GM06990 (cell line): ENCODE results near the gene MLLT3.

ENCODE experiments used
- DNase-seq: peaks from one replicate; pipeline ENCODE4 v3.0.0-alpha.2; 2011; ENCODE audit not compliant: insufficient read length; ENCODE audit errors: extremely low read depth
- H3K27me3 ChIP-seq: replicated peaks from 2 replicates; pipeline ENCODE4 v1.6.0; 2011; ENCODE audit warnings: low read length; ENCODE audit not compliant: control insufficient read depth, insufficient read depth
- H3K36me3 ChIP-seq: 2 replicates; pipeline ENCODE4 v1.5.1; 2011; ENCODE audit warnings: low read length; ENCODE audit not compliant: control insufficient read depth, insufficient read depth
- H3K4me3 ChIP-seq: replicated peaks from 2 replicates; pipeline ENCODE4 v1.5.1; 2011; ENCODE audit warnings: low read depth, mild to moderate bottlenecking, control low read depth, low read length
- CTCF ChIP-seq: IDR thresholded peaks from 2 replicates; pipeline ENCODE4 v1.5.1; 2011; ENCODE audit warnings: low read length, control low read depth, mild to moderate bottlenecking, inconsistent platforms; ENCODE audit not compliant: insufficient read depth, poor library complexity, severe bottlenecking

The MLLT3 gene

GRCh38 chr9:20580673-20581072, 41.6 kb downstream of the MLLT3 start:
- no peak for DNase-seq
- no peaks in the 10 kb centered on the region; the same call in none of the 2 replicates for H3K36me3 ChIP-seq
- TF ChIP-seq CTCF, result no peak
- H3K4me3 ChIP-seq, result no peak overlapping the region
- no peaks in the 10 kb centered on the region for H3K27me3 ChIP-seq

GRCh38 chr9:20579524-20580314, 42.6 kb downstream of the MLLT3 start:
- Histone ChIP-seq H3K36me3 (no peaks in the 10 kb centered on the region; the same call in none of the 2 replicates), H3K4me3 (no peak overlapping the region), H3K27me3 (no peaks in the 10 kb centered on the region)
- no peak for DNase-seq
- TF ChIP-seq CTCF, result no peak

- Histone ChIP-seq H3K4me3 (no peak overlapping the region), H3K27me3 (no peaks in the 10 kb centered on the region), H3K36me3 (no peaks in the 10 kb centered on the region)
- no peak for DNase-seq
- no peak for TF ChIP-seq CTCF
Measured at GRCh38 chr9:20573023-20573422, 49.3 kb downstream of the MLLT3 start.

GRCh38 chr9:20570756-20571155, 51.5 kb downstream of the MLLT3 start:
- no peak for TF ChIP-seq CTCF
- H3K27me3 ChIP-seq, result no peaks in the 10 kb centered on the region
- DNase-seq, result no peak
- no peak overlapping the region for H3K4me3 ChIP-seq
- no peaks in the 10 kb centered on the region for H3K36me3 ChIP-seq

- no peak for DNase-seq
- TF ChIP-seq CTCF, result no peak
- Histone ChIP-seq H3K36me3 (no peaks in the 10 kb centered on the region), H3K27me3 (no peaks in the 10 kb centered on the region), H3K4me3 (no peak overlapping the region)
Measured at GRCh38 chr9:20570087-20570486, 52.2 kb downstream of the MLLT3 start.
